ENCODE results near the gene BRME1.

The BRME1 gene

DNA sequence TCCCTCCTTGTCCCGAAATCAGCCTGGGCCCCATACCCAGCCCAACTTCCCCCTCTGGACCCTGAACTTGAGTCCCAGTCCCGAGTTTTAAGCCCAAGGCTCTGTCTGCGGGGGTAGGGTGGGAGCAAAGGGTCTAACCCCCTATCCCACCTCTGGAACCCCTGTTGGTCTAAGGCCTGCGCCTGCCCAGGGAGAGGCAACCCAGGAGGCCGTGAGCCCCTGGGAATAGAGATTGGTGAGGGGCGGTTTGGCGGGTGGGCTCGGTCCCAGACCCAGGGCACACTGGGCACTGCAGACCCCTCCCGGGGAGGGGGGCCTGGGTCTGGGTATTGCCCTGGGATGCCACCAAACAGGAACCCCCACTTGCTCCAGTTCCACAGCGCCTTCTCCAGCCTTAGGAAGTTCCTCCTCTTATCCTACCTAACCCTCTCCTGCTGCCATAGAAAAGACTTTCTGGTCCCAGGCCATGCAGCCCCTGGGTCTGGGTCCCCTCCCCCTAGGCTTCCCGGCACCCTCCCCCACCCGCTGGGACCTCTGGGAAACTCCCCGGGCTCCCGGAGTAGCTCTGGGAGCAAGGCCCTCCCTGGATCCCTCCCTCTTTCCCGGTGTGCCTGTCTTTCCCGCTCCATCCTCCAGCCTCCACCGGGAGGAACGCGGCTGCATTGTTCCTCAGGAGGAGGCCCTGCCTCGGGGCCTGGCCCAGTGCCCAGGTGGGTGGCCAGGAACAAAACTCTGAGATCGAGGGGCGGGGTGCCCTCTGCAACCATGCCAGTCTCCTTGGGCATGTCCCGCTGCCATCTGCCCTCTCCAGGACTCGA, 62.6 kb downstream of the BRME1 start:
- no peak for DNase-seq

DNA sequence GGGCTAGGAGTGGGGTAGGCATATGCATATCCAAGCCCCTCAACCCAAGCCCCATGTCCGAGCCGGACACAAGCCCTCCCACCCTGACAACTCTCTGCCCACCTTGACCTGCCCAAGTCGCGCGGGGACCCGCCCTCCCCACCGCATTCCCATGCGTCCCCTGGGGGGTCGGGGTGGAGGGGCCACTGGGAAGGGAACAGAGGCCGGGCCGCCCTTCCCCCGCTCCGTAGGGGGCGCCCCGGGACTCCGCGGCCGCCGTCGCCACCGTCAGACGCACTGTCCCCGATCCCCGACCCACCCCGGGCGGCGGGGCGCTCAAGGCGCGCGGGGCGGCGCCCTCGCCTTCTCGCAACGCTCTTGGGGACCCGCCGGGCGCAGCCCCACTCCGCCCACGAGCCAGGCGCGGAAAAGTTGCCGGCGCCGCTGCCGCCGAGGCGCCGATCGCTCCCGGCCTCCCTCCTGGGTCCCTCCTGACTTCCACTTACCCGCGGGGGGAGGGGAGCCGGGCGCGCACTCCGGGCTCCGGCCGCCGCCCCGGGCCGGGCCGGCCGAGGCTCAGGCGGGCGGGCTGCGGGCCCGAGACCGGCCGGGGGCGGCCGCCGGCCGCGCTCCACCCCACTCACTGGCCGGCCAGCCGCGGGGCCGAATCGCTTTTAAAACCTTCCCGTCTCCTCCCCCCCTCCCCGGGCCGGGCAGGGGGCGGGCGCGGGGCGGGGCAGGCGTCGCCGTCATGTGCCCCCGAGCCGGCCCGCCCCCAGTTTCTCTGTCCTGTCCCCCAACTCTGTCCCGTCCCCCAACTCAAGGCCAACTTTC, 63.4 kb downstream of the BRME1 start:
- no peak for DNase-seq

GRCh38 chr19:13841962-13842290, 64.0 kb downstream of the BRME1 start:
- no peak for DNase-seq

DNA sequence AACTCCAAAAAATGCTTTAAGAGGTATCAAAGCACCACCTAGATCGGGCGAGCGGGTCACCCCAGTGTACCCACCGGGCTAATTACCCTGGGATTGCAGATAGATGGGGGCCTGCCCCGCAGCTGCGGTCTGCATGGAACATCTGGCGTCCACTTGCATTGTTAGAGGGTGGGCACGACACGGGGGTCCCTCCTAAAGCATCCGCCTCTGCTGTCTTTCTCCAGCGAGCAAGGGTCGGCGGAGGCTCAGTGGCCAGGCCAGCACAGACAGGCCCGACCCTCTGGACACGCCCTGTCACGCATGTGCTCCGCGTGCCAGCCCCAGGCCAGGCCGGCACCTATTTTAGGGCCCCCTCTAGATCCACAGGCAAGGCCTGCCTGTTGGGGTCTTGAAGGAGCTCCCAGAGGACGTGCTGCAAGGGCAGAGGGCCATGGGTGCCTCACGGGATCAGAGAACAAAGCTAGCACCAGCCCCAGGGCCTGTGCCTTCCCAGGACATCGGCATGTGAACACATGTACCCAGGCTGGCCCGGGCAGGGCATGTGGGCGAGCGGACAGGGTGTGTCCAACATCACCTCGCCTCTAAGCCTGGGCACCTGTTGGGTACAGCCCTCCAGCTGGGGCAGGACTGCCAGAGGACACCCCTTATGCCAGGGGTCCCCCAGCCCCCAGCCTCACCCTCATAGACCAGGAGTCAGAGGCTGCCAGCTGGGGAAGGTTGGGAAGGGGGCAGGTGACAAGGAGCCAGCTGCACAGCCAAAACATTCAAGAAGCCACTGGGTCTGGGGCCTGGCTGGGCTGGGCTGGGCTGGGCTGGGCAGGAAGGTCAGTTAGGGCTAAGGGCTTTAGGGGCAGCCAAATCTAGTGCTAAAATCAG, 64.6 kb downstream of the BRME1 start:
- DNase-seq = no peak

- no peak for DNase-seq
Measured at GRCh38 chr19:13840305-13841085, 65.4 kb downstream of the BRME1 start.

DNA sequence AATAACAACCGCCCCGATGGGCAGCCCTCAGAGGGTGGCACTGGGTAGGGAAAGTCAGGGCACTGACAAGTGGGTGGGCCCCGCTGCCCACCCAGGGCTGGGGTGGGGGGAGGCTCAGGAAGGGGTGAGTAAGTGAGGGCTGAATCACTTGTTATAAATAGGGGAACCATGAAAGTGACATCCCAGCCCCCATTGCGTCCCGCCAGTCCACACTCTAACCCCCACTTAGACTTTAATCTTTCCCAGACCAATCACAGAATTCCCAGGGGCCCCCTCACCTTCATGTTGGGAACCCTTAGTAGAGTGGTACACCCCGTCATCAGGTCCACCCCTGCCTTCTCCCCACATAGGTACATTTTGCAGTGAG, 66.0 kb downstream of the BRME1 start:
- no peak for DNase-seq

DNA sequence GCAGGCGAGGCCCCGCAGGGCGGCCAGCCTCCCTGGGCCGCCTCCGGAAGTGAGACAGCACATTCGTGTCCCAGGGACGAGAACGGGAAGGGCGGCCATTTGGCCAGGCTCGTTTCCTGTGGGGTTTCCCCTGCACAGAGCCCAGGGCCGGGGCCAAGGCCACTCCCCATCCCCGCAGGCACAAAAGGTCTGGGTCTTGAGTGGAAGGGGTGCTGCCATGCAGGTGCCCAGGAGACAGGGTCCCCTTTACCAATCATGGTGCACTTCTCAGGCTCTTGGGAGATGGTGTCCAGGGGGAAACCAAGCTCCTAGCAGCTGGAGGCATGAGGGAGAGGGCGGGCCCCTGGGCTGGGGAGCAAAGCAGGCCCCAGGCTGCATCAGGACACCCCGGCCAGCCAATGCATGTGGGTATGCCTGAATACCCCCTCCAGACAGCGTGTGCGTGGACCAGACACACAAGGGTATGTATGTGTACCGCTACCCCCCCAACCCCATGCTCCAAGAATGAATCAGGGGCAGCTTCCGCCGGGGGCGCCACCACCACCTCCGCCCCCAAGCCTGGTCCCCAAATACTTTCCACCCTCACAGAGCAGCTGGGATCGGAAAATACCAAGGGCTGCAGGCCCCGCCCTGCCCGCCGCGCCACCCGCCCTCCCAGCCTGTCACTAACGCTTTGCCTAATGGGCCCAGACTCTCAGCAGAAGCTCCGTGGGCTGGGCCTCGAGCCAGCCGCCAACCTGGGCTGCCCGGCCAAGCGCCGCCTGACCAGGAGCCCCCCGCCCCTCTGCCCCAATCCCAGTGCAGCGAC, 66.6 kb downstream of the BRME1 start:
- DNase-seq = no peak

- DNase-seq = no peak
Measured at GRCh38 chr19:13838435-13839129, 67.3 kb downstream of the BRME1 start.

DNA sequence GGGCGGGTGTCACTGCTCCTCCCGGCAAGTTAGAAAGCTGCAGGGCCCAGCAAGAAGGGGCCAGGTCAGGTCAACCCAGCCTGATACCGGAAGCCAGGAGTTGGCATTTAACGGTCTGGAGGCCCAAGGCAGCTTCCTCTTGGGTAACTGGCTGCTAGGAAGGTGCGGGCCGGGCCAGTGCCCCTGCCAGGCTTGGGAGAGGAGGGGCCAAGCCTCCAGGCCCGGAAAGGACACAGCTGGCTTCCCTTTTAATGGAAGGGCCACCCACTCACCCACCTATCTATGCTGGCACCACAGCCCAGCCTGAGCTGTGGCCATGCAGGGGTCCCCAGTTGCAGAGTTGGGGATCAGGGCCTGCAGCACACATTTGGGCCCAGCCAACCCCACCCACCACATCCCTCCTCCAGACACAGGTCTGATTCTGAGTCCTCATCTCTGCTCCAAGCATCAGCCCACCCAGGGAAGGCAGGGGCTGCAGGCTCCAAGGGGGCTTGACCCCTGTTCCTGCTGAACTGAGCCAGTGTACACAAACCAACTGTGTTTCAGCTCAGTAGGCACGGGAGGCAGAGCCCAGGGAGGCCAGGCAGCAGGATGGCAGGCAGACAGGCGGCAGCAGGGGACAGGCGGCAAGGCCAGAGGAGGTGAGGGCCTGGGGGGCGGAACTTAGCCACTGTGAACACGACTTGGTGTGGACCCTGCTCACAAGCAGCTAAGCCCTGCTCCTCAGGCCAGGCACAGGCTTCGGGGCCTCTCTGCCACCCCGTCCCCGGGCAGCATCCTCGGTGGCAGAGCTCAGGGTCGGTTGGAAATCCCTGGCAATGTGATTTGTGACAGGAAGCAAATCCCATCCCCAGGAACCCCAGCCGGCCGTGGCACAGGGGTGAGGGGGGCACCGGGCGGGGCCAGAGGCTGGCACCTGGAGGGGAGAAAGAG, 69.9 kb downstream of the BRME1 start:
- no peak for DNase-seq

GRCh38 chr19:13834244-13835069, 71.5 kb downstream of the BRME1 start:
- DNase-seq = no peak

- no peak for DNase-seq
Measured at GRCh38 chr19:13833330-13834243, 72.3 kb downstream of the BRME1 start.
